K562 (cell line): ENCODE measurements around the gene ABCC6. TPM values are rescaled to one million over a fixed set of nuclear protein-coding genes. Genes with fewer than 3 reads are reported as not detected.
"Not testable (repeated sequence)": the region's sequence is repeated elsewhere in the genome, so short reads cannot be mapped to it uniquely, and the experiment has no call there.

Experiments
- ATAC-seq: fragments of 200-7000 bp; cut with Tn5 transposase; 3 replicates; pipeline ENCODE4 v1.9.1; 2020; ENCODE audit warnings: moderate library complexity
- BruUV-seq: library from RNA; stranded (reverse); fragments of 400-500 nt; replicated peaks from 2 replicates; lab custom pipeline; 2021; lab: Mats Ljungman, UMichigan
- CTCF ChIA-PET: fragments of 300-600 bp; formaldehyde crosslinking; extraction: SDS; loops from one replicate; lab custom pipeline; 2021; ENCODE audit warnings: low intra/inter-chr PET ratio; lab: Yijun Ruan, JAX
- POLR2A ChIA-PET: fragments of 300-600, 350-650 bp; sonication (Branson Sonifier 250); formaldehyde crosslinking; extraction: SDS; loops from one replicate; lab custom pipeline; 2021; ENCODE audit warnings: antibody characterized with exemption, inconsistent platforms; lab: Yijun Ruan, JAX
- DNase-seq, 4 experiments: peaks; one replicate each; pipeline versions ENCODE4 v3.0.0 to v3.0.0-alpha.2; 2011 to 2018; ENCODE audit warnings: low spot score in 3 of 4, mixed read lengths in 3 of 4; ENCODE audit errors: extremely low read depth in 1 of 4
- FAIRE-seq: peaks from 2 replicates; lab custom pipeline; 2011; peaks lifted over from hg19 to GRCh38; lab: Jason Lieb, UNC
- H2AFZ ChIP-seq: 2 replicates; pipeline ENCODE4 v1.6.0; 2011; ENCODE audit warnings: low read depth, low read length, control low read depth, inconsistent platforms
- H3K27ac ChIP-seq: fragments of 200-600 bp; 3 replicates; pipeline ENCODE4 v1.8.0; 2011; ENCODE audit warnings: low read depth, mild to moderate bottlenecking, control low read depth, inconsistent platforms, low read length, moderate library complexity, mixed read lengths; ENCODE audit errors: extremely low read depth
- H3K27me3 ChIP-seq, 2 experiments: fragments of 300-600 bp in 1 of 2; 2 replicates in 1 of 2; 3 replicates in 1 of 2; pipeline versions ENCODE4 v1.6.0 to v1.8.0; 2011; ENCODE audit warnings: inconsistent platforms in 2 of 2, low read length in 2 of 2, mild to moderate bottlenecking in 1 of 2, mixed read lengths in 1 of 2, moderate library complexity in 1 of 2; ENCODE audit not compliant: control insufficient read depth in 2 of 2, insufficient read depth in 2 of 2
- H3K36me3 ChIP-seq: fragments of 300-600 bp; 3 replicates; pipeline ENCODE4 v1.8.0; 2011; ENCODE audit warnings: mild to moderate bottlenecking, low read length, inconsistent platforms; ENCODE audit not compliant: control insufficient read depth, insufficient read depth
- H3K4me1 ChIP-seq, 2 experiments: fragments of 200-600 bp in 1 of 2; replicated peaks in 1 of 2; 2 replicates in 1 of 2; 3 replicates in 1 of 2; pipeline versions ENCODE4 v1.5.1 to v1.8.0; 2011; ENCODE audit warnings: inconsistent platforms in 2 of 2, low read length in 2 of 2, mild to moderate bottlenecking in 1 of 2, mixed read lengths in 1 of 2, moderate library complexity in 1 of 2; ENCODE audit not compliant: control insufficient read depth in 2 of 2, insufficient read depth in 2 of 2
- H3K4me2 ChIP-seq: 2 replicates; pipeline ENCODE4 v1.6.1; 2011; ENCODE audit warnings: low read length, control low read depth, inconsistent platforms, mixed read lengths; ENCODE audit not compliant: insufficient read depth
- H3K4me3 ChIP-seq: fragments of 200-600 bp; sonication (generic), shearing (Covaris generic); 2 replicates; pipeline ENCODE4 v1.5.1; 2016; ENCODE audit warnings: control low read depth, inconsistent platforms
- H3K79me2 ChIP-seq: fragments of 200-600 bp; 3 replicates; pipeline ENCODE4 v1.8.0; 2011; ENCODE audit warnings: low read length, inconsistent platforms; ENCODE audit not compliant: control insufficient read depth, insufficient read depth
- H3K9ac ChIP-seq, 2 experiments: 2 replicates each; pipeline versions ENCODE4 v1.6.0 to v1.6.1; 2011; ENCODE audit warnings: low read depth in 2 of 2, low read length in 2 of 2, control low read depth in 1 of 2, inconsistent platforms in 1 of 2, mild to moderate bottlenecking in 1 of 2, mixed read lengths in 1 of 2; ENCODE audit not compliant: insufficient read depth in 1 of 2
- H3K9me1 ChIP-seq: one replicate; pipeline ENCODE4 v1.6.0; 2011; ENCODE audit warnings: inconsistent platforms, mild to moderate bottlenecking, low read length, moderate library complexity; ENCODE audit not compliant: control insufficient read depth, insufficient read depth
- H3K9me3 ChIP-seq: replicated peaks from 2 replicates; pipeline ENCODE4 v1.5.1; 2011; ENCODE audit warnings: low read depth, low read length, inconsistent platforms; ENCODE audit not compliant: control insufficient read depth, insufficient read depth
- H4K20me1 ChIP-seq: replicated peaks from 2 replicates; pipeline ENCODE4 v1.6.1; 2011; ENCODE audit warnings: low read length, inconsistent platforms, mixed read lengths; ENCODE audit not compliant: control insufficient read depth, insufficient read depth
- FIP1L1 ChIP-seq: fragments of 200-400 bp; formaldehyde crosslinking; IDR thresholded peaks from 2 replicates; pipeline ENCODE4 v1.6.1; 2018; ENCODE audit warnings: mild to moderate bottlenecking, low read depth, low read length; ENCODE audit not compliant: poor library complexity, severe bottlenecking
- GABPA ChIP-seq: fragments of 200-800 bp; sonication (Bioruptor generic); conservative IDR thresholded peaks from 2 replicates; pipeline ENCODE4 v1.6.1; 2016; ENCODE audit warnings: low read depth, missing genetic modification characterization, missing compliant biosample characterization
- NR3C1 ChIP-seq: sonication (generic); formaldehyde crosslinking; IDR thresholded peaks from 2 replicates; pipeline ENCODE4 v1.8.1; 2022; ENCODE audit warnings: missing genetic modification reagents
- TCF15 ChIP-seq: fragments of 250-450 bp; sonication (Bioruptor Pico); IDR thresholded peaks from 2 replicates; pipeline ENCODE4 v1.8.0; 2022; ENCODE audit warnings: moderate library complexity, mild to moderate bottlenecking, inconsistent platforms
- WGBS: fragments of 100-300 bp; shearing (Covaris generic); methylation state at CpG from one replicate; pipeline ENCODE4 v1.1.6; 2016; ENCODE audit warnings: low coverage, mixed read lengths; ENCODE audit not compliant: insufficient coverage; ENCODE audit errors: missing lambda C conversion rate; 5-methylcytosine and 5-hydroxymethylcytosine counted together
- in situ Hi-C: fragments of 300-500 bp; cut with MboI; formaldehyde crosslinking; loops from 4 replicates; pipeline ENCODE4 v1.15.0; 2018; ENCODE audit warnings: inconsistent platforms, mixed read lengths
- intact Hi-C: fragments of 100-400 bp; cut with micrococcal nuclease; formaldehyde crosslinking; loops from 2 replicates; pipeline ENCODE4 v1.14.2; 2022
- polyA plus RNA-seq, 8 experiments: library from polyadenylated mRNA; depleted of rRNA in 4 of 8; stranded (reverse) in 5 of 8; unstranded in 3 of 8; fragments of >200 nt; fragmentation: Nextera tagmentation in 2 of 8; fragmentation: Illumina TruSeq in 1 of 8; extraction: Ambion mirVana in 2 of 8; extraction: Trizol in 1 of 8; gene quantifications; 2 replicates each; pipeline versions ENCODE4 v1.2.1 to v1.2.3, GENCODE V29; 2011 to 2014; ENCODE audit warnings: inconsistent platforms in 1 of 8, missing spikeins in 1 of 8
- total RNA-seq, 7 experiments: library from RNA; depleted of rRNA in 6 of 7; stranded (reverse); fragments of >200 nt in 6 of 7; fragmentation: Illumina TruSeq in 2 of 7; extraction: Trizol in 2 of 7; gene quantifications; 2 replicates each; pipeline versions ENCODE4 v1.2.1 to v1.2.3, GENCODE V29; 2011 to 2021; ENCODE audit warnings: low replicate concordance in 1 of 7

The ABCC6 gene
- total and polyA plus RNA-seq, 9 of the 15 experiments (the other 6 are each of a cell fraction or from before 2014, with no cell fraction given) = 0.03 to 0.46 (median 0.07) TPM; not detected in 4

GRCh38 chr16:16148755-16149154 lies 74.5 kb downstream of the ABCC6 start:
- H3K9me3 ChIP-seq = no peaks in the 10 kb centered on the region
- peaks cover 9% of the 10 kb centered on the region; the same call in 2 of the 3 replicates for H3K36me3 ChIP-seq
- POLR2A ChIA-PET = interaction anchor here (0.5 to 0.9 kb wide), 2 partner anchors 10 to 148 kb away, joined by 3 to 5 read pairs; no protein-coding TSS in a partner anchor
- H3K27ac ChIP-seq = no peak overlapping the region
- H3K4me1 ChIP-seq = peaks cover 7 to 12% of the 10 kb centered on the region in 2 experiments; a peak in 4 of 5 replicates
- DNase-seq (no peak), FAIRE-seq (no peak), ATAC-seq (no peak)
- TF ChIP-seq TCF15 (CRISPR knock-in tag) (no peak), FIP1L1 (no peak), GABPA (tag) (no peak), NR3C1 (no peak)
- H3K27me3 ChIP-seq = no peaks in the 10 kb centered on the region
- no peaks in the 10 kb centered on the region for H3K79me2 ChIP-seq
- intact Hi-C loops = no loop called here
- no TSS peak for BruUV-seq
- no peak overlapping the region for H3K4me3 ChIP-seq
- no peak overlapping the region for H3K9ac ChIP-seq
- no peaks in the 10 kb centered on the region for H3K9me1 ChIP-seq
- no peak overlapping the region for H3K4me2 ChIP-seq
- 56% methylated on average over 7 of the region's 9 CpGs for WGBS
- H4K20me1 ChIP-seq = no peaks in the 10 kb centered on the region
- H2AFZ ChIP-seq = no peak overlapping the region
- CTCF ChIA-PET = no interaction called here
- in situ Hi-C loops = no loop called here

GRCh38 chr16:16148000-16148599 lies 75.2 kb downstream of the ABCC6 start:
- H2AFZ ChIP-seq, intact Hi-C loops, ATAC-seq, H3K79me2 ChIP-seq, BruUV-seq, FAIRE-seq, H3K9me3 ChIP-seq, DNase-seq, H4K20me1 ChIP-seq, in situ Hi-C loops, H3K9me1 ChIP-seq, H3K4me2 ChIP-seq, CTCF ChIA-PET, H3K27ac ChIP-seq, H3K4me3 ChIP-seq, H3K9ac ChIP-seq, H3K27me3 ChIP-seq: not testable (repeated sequence)
- H3K4me1 ChIP-seq = peaks cover 7 to 12% of the 10 kb centered on the region in 2 experiments; a peak in 4 of 5 replicates
- POLR2A ChIA-PET = interaction anchor here (0.6 to 0.9 kb wide), 2 partner anchors 9 to 16 kb away, joined by 3 to 5 read pairs; no protein-coding TSS in a partner anchor
- H3K36me3 ChIP-seq = peaks cover 12% of the 10 kb centered on the region; the same call in 2 of the 3 replicates
- 63% methylated on average over 15 of the region's 15 CpGs for WGBS
